ENCODE measurements around the gene EXOC3L2.

- TF ChIP-seq EZH2 (IDR thresholded peaks at IDR 0.05; ENCODE audit: borderline replicate concordance, low read length): no peak
- TF ChIP-seq CTCF (conservative IDR thresholded peaks at IDR 0.05 in 1 of 2, IDR thresholded peaks at IDR 0.05 in 1 of 2; ENCODE audit: extremely low read depth in 1 of 2, insufficient read depth in 1 of 2, low read depth in 1 of 2, low read length in 2 of 2): no peak
Observed at GRCh38 chr19:45166723-45167252, 78.4 kb downstream of the EXOC3L2 start.
